ENCODE measurements around the gene MYO1F. TPM values are rescaled to one million over a fixed set of nuclear protein-coding genes. Genes with fewer than 3 reads are reported as not detected.

Gene MYO1F
- total RNA-seq, 1 experiment from 2014 or later, result not detected

DNA sequence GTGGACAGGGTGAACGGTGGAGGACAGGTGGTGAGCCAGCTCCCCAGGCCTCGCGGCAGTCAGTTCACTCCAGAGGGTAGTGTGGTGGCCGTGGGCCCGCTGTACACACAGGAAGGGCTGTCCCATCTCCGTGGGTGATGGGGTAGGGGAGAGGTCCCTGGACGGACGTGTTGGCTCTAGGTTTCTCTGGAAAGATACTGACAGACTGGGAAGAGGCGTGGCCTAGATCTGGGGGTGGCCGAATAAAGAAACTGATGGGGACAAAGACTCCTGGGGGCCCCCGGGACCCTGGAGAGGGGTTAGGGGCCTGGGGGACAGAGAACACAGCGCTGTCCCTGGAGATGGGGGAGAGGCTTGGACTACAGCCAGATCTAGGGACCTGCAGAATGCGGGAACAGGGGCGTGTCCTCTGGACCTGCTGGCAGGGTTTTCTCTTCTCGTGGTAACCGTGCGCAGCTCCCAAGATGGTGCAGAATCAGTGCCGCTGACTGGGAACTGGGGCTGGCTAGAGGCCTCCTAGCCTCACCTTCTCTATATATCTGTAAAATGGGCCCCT lies 70.8 kb downstream of the MYO1F start:
- Histone ChIP-seq H3K9me2 (replicated peaks; ENCODE audit: insufficient read depth, low read length) (no peaks in the 10 kb centered on the region), H3K4me3 (ENCODE audit: low read length) (peak overlapping the region; percentile 77), H4K20me1 (ENCODE audit: insufficient read depth, low read depth, low read length) (no peaks in the 10 kb centered on the region), H3K9ac (ENCODE audit: low read length) (peak overlapping the region; percentile 73), H3K27me3 (ENCODE audit: low read length) (no peaks in the 10 kb centered on the region), H3K4me1 (ENCODE audit: low read length) (peaks cover 11% of the 10 kb centered on the region), H3K36me3 (ENCODE audit: insufficient read depth, low read length) (no peaks in the 10 kb centered on the region), H3K4me2 (ENCODE audit: low read depth, low read length, poor library complexity, severe bottlenecking) (peak overlapping the region; percentile 95), H3K27ac (ENCODE audit: low read length) (no peak overlapping the region), H3K79me2 (ENCODE audit: low read length) (no peaks in the 10 kb centered on the region), H3K9me3 (ENCODE audit: low read length) (no peaks in the 10 kb centered on the region), H2AFZ (ENCODE audit: low read length) (peak overlapping the region; percentile 93)
- DNase-seq, result no peak

DNA sequence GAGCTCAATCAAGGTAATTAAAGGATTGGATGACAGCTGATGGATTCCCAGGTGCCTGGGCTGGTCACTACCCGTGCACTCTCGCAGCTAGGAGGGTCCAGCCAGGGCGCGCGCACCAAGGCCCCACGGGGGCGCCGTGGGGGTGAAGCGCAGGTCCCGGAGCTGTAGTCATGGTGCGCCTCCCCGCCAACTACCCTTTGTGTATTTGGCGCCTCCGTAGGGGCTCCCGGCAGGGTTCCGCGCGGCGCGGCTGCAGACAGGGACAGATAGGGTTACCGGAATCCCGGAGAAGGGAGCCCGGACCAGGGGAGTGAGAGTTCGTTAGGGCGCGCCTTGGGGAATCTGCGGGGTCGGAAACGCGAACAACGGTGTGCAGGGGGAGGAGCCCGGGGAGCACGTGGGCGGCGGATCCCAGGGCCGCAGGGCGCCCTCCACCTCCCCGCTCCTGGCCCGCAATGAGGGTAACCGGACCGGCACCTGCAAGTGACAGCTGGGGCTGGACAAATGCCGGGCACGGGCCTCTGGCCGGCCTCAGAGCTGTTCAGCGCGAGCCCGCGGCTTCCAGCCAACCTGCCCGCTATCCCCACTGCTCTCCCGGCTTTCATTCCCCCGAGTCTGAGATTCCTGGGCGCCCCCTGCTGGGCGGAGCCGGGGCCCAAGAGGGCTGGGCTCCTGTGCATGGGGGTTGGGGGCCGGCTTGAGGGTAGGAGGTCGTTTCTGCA lies 71.4 kb downstream of the MYO1F start:
- Histone ChIP-seq H3K9ac (ENCODE audit: low read length) (peak overlapping the region; percentile 73), H3K79me2 (ENCODE audit: low read length) (no peaks in the 10 kb centered on the region), H3K4me1 (ENCODE audit: low read length) (peaks cover 11% of the 10 kb centered on the region), H3K9me3 (ENCODE audit: low read length) (no peaks in the 10 kb centered on the region), H3K27ac (ENCODE audit: low read length) (no peak overlapping the region), H3K27me3 (ENCODE audit: low read length) (no peaks in the 10 kb centered on the region), H2AFZ (ENCODE audit: low read length) (peak overlapping the region; percentile 93), H3K9me2 (replicated peaks; ENCODE audit: insufficient read depth, low read length) (no peaks in the 10 kb centered on the region), H3K4me3 (ENCODE audit: low read length) (peak overlapping the region; percentile 77), H3K4me2 (ENCODE audit: low read depth, low read length, poor library complexity, severe bottlenecking) (peak overlapping the region; percentile 95), H3K36me3 (ENCODE audit: insufficient read depth, low read length) (no peaks in the 10 kb centered on the region), H4K20me1 (ENCODE audit: insufficient read depth, low read depth, low read length) (no peaks in the 10 kb centered on the region)
- peak; percentile 88 for DNase-seq

DNA sequence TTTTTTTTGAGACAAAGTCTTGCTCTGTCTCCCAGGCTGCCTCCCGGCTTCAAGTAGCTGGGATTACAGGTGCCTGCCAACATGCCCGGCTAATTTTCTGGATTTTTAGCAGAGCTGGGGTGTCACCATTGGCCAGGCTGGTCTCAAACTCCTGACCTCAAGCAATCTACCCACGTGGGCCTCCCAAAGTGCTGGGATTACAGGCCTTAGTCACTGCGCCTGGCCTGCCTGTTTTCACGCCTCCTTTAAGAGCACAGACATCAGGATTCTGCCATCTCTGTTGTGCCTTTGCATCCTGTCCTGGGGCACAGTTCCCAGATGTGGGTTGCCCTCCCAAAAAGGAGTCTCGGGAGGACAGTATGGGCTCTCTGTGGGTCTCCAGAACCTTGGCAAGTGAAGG lies 72.3 kb downstream of the MYO1F start:
- Histone ChIP-seq H3K9me3 (ENCODE audit: low read length) (no peaks in the 10 kb centered on the region), H3K27ac (ENCODE audit: low read length) (no peak overlapping the region), H2AFZ (ENCODE audit: low read length) (no peak overlapping the region), H3K27me3 (ENCODE audit: low read length) (no peaks in the 10 kb centered on the region), H3K9ac (ENCODE audit: low read length) (no peak overlapping the region), H3K79me2 (ENCODE audit: low read length) (no peaks in the 10 kb centered on the region), H3K4me1 (ENCODE audit: low read length) (peaks cover 11% of the 10 kb centered on the region), H3K4me3 (ENCODE audit: low read length) (no peak overlapping the region), H3K36me3 (ENCODE audit: insufficient read depth, low read length) (no peaks in the 10 kb centered on the region), H3K9me2 (replicated peaks; ENCODE audit: insufficient read depth, low read length) (no peaks in the 10 kb centered on the region), H3K4me2 (ENCODE audit: low read depth, low read length, poor library complexity, severe bottlenecking) (no peak overlapping the region), H4K20me1 (ENCODE audit: insufficient read depth, low read depth, low read length) (no peaks in the 10 kb centered on the region)
- no peak for DNase-seq

DNA sequence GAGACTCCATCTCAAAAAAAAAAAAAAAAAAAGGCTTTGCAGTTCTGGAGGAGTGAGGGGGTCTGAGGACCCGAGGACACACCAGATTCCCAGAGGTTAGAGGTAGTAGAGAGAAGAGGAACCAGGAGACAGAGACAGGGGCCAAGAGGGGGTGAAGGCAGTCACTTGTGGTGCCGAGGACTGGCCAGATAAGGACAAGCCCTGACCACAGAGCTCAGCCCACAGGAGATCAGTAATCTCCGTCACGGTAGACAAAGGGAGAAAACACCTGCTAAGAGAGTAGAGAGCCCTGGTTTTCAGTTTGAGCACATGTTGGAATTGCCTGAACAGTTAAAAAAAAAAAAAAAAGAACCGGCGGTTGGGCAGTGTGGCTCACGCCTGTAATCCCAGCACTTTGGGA lies 73.1 kb downstream of the MYO1F start:
- no peaks in the 10 kb centered on the region for H3K27me3 ChIP-seq (ENCODE audit: low read length)
- H3K79me2 ChIP-seq (ENCODE audit: low read length), result no peaks in the 10 kb centered on the region
- H2AFZ ChIP-seq (ENCODE audit: low read length), result no peak overlapping the region
- DNase-seq, result no peak
- no peak overlapping the region for H3K27ac ChIP-seq (ENCODE audit: low read length)
- no peak overlapping the region for H3K4me3 ChIP-seq (ENCODE audit: low read length)
- no peaks in the 10 kb centered on the region for H4K20me1 ChIP-seq (ENCODE audit: insufficient read depth, low read depth, low read length)
- H3K36me3 ChIP-seq (ENCODE audit: insufficient read depth, low read length), result no peaks in the 10 kb centered on the region
- no peaks in the 10 kb centered on the region for H3K9me2 ChIP-seq (replicated peaks; ENCODE audit: insufficient read depth, low read length)
- H3K9ac ChIP-seq (ENCODE audit: low read length), result no peak overlapping the region
- no peaks in the 10 kb centered on the region for H3K9me3 ChIP-seq (ENCODE audit: low read length)
- H3K4me1 ChIP-seq (ENCODE audit: low read length), result peaks cover 11% of the 10 kb centered on the region
- H3K4me2 ChIP-seq (ENCODE audit: low read depth, low read length, poor library complexity, severe bottlenecking), result no peak overlapping the region

DNA sequence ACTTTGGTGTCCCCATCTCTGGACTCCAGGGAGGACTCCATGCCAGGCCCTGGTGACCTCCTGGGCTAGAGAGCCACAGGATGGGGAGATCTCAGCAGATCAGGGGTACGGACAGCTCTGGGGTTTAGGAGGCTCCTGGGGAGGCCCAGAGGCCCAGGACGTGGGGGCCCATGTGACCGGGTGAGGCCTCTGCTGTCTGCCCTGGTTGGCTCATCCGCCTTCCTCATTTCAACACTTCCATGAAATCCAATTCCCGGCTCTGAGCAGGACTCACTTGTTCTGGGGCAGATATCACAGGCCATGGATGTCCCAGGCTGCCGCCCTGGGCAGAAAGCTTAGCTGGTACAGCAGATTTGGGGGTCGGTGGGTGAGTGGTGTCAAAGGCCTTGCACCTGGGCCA lies 73.7 kb downstream of the MYO1F start:
- H3K79me2 ChIP-seq (ENCODE audit: low read length), result no peaks in the 10 kb centered on the region
- H3K9ac ChIP-seq (ENCODE audit: low read length), result no peak overlapping the region

DNA sequence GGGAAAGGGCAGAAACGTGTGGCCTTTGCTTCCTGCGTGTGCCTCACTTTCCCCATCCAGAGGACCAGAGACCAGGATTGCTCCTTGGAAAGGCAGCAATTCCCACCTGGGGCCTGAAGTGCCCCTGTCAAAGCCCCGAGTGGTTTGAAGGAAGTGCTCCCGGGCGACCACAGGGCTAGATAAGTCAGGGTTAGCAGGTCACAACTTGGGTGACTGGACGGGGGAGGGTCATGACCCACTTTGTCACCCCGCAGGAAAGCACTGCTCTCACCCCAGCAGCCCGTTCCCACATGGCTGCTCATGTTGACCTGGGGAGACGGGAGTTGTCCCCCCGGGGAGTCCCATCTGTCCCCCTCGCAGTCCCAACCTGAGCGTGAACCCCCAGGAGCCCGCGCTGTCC lies 75.3 kb downstream of the MYO1F start:
- Histone ChIP-seq H3K4me2 (ENCODE audit: low read depth, low read length, poor library complexity, severe bottlenecking) (no peak overlapping the region), H3K9me3 (ENCODE audit: low read length) (no peaks in the 10 kb centered on the region), H3K36me3 (ENCODE audit: insufficient read depth, low read length) (no peaks in the 10 kb centered on the region), H3K9ac (ENCODE audit: low read length) (no peak overlapping the region), H3K4me3 (ENCODE audit: low read length) (no peak overlapping the region), H3K27me3 (ENCODE audit: low read length) (no peaks in the 10 kb centered on the region), H2AFZ (ENCODE audit: low read length) (no peak overlapping the region), H3K9me2 (replicated peaks; ENCODE audit: insufficient read depth, low read length) (no peaks in the 10 kb centered on the region), H3K79me2 (ENCODE audit: low read length) (no peaks in the 10 kb centered on the region), H3K27ac (ENCODE audit: low read length) (no peak overlapping the region), H3K4me1 (ENCODE audit: low read length) (peaks cover 11% of the 10 kb centered on the region), H4K20me1 (ENCODE audit: insufficient read depth, low read depth, low read length) (no peaks in the 10 kb centered on the region)
- no peak for DNase-seq

More for the DNA sequence above, 73.7 kb downstream of the MYO1F start:
- no peak for DNase-seq
- Histone ChIP-seq H3K36me3 (ENCODE audit: insufficient read depth, low read length) (no peaks in the 10 kb centered on the region), H2AFZ (ENCODE audit: low read length) (no peak overlapping the region), H3K4me2 (ENCODE audit: low read depth, low read length, poor library complexity, severe bottlenecking) (no peak overlapping the region), H3K9me3 (ENCODE audit: low read length) (no peaks in the 10 kb centered on the region), H3K4me3 (ENCODE audit: low read length) (no peak overlapping the region), H3K27ac (ENCODE audit: low read length) (no peak overlapping the region), H3K27me3 (ENCODE audit: low read length) (no peaks in the 10 kb centered on the region), H4K20me1 (ENCODE audit: insufficient read depth, low read depth, low read length) (no peaks in the 10 kb centered on the region), H3K4me1 (ENCODE audit: low read length) (peaks cover 11% of the 10 kb centered on the region), H3K9me2 (replicated peaks; ENCODE audit: insufficient read depth, low read length) (no peaks in the 10 kb centered on the region)

DNA sequence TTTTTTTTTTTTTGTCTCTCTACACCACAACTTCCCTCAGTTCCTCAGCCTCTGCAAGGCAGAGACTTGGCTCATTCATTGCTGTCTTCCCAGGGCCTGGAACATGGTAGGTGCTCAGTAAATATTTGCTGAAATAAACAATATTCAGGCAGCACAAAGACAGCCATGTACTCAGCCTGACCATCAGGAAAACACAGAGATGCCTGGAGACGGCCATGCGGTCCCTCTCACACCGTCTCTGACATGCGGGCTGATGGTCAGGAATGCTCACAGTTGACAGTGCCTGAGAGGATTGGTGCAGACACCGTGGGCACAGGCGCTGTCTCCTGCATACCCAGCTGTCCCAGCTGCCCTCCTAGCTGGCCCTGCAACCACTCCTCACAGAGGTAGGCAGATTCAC lies 75.7 kb downstream of the MYO1F start:
- no peaks in the 10 kb centered on the region for H3K79me2 ChIP-seq (ENCODE audit: low read length)
- no peak overlapping the region for H3K4me3 ChIP-seq (ENCODE audit: low read length)
- peaks cover 11% of the 10 kb centered on the region for H3K4me1 ChIP-seq (ENCODE audit: low read length)

DNA sequence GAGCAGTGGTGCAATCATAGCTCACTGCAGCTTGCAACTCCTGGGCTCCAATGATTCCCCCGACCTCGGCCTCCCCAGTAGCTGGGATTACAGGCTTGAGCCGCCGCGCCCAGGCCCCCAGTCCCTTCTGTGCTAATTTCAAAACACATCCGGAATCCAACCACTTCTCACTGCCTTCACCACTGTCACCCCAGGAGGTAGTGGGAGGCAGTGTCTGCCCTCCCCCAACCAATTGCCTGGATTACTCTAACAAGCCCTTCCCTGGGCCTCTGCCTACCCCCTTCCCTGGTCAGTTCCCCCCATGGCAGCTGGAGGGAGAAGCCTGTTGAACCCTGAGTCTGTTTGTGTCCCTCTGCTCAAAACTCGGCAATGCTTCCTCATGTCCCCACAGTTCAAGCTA lies 77.1 kb downstream of the MYO1F start:
- H3K9me2 ChIP-seq (replicated peaks; ENCODE audit: insufficient read depth, low read length), result no peaks in the 10 kb centered on the region
- H3K4me3 ChIP-seq (ENCODE audit: low read length), result no peak overlapping the region
- no peak overlapping the region for H2AFZ ChIP-seq (ENCODE audit: low read length)
- no peak overlapping the region for H3K4me2 ChIP-seq (ENCODE audit: low read depth, low read length, poor library complexity, severe bottlenecking)
- no peaks in the 10 kb centered on the region for H3K79me2 ChIP-seq (ENCODE audit: low read length)
- no peaks in the 10 kb centered on the region for H3K27me3 ChIP-seq (ENCODE audit: low read length)
- H3K27ac ChIP-seq (ENCODE audit: low read length), result no peak overlapping the region
- no peaks in the 10 kb centered on the region for H3K4me1 ChIP-seq (ENCODE audit: low read length)
- H4K20me1 ChIP-seq (ENCODE audit: insufficient read depth, low read depth, low read length), result no peaks in the 10 kb centered on the region
- no peak for DNase-seq
- H3K36me3 ChIP-seq (ENCODE audit: insufficient read depth, low read length), result no peaks in the 10 kb centered on the region
- H3K9me3 ChIP-seq (ENCODE audit: low read length), result no peaks in the 10 kb centered on the region
- no peak overlapping the region for H3K9ac ChIP-seq (ENCODE audit: low read length)

More for the DNA sequence above, 75.7 kb downstream of the MYO1F start:
- H3K9ac ChIP-seq (ENCODE audit: low read length), result no peak overlapping the region
- H4K20me1 ChIP-seq (ENCODE audit: insufficient read depth, low read depth, low read length), result no peaks in the 10 kb centered on the region
- no peak for DNase-seq
- no peaks in the 10 kb centered on the region for H3K36me3 ChIP-seq (ENCODE audit: insufficient read depth, low read length)
- no peaks in the 10 kb centered on the region for H3K27me3 ChIP-seq (ENCODE audit: low read length)
- H3K9me3 ChIP-seq (ENCODE audit: low read length), result no peaks in the 10 kb centered on the region
- no peak overlapping the region for H3K27ac ChIP-seq (ENCODE audit: low read length)
- H3K4me2 ChIP-seq (ENCODE audit: low read depth, low read length, poor library complexity, severe bottlenecking), result no peak overlapping the region
- H2AFZ ChIP-seq (ENCODE audit: low read length), result no peak overlapping the region
- H3K9me2 ChIP-seq (replicated peaks; ENCODE audit: insufficient read depth, low read length), result no peaks in the 10 kb centered on the region
